AG04450 (cell line): ENCODE results near the gene DDX24. TPM values are rescaled to one million over a fixed set of nuclear protein-coding genes. Genes with fewer than 3 reads are reported as not detected.

Experiments
- CTCF ChIA-PET: fragments of 300-600, 350-600 bp; formaldehyde crosslinking; extraction: SDS; loops from one replicate; lab custom pipeline; 2022; ENCODE audit warnings: antibody characterized with exemption, inconsistent platforms; lab: Charles Lee
- POLR2A ChIA-PET: fragments of 350-600 bp; formaldehyde crosslinking; extraction: SDS; loops from one replicate; lab custom pipeline; 2021; ENCODE audit warnings: antibody characterized with exemption, inconsistent platforms; lab: Yijun Ruan, JAX
- DNase-seq: peaks from one replicate; pipeline ENCODE4 v3.0.0-alpha.2; 2011; ENCODE audit warnings: low read depth, low spot score
- H3K27ac ChIP-seq: one replicate; pipeline ENCODE4 v1.5.1; 2012; ENCODE audit warnings: low read depth, low read length, control low read depth
- H3K27me3 ChIP-seq: one replicate; pipeline ENCODE4 v1.6.0; 2012; ENCODE audit warnings: low read length; ENCODE audit not compliant: control insufficient read depth, insufficient read depth
- H3K4me3 ChIP-seq: 2 replicates; pipeline ENCODE4 v1.5.1; 2011; ENCODE audit warnings: mild to moderate bottlenecking, low read depth, low read length, control low read depth
- H3K9me3 ChIP-seq: 2 replicates; pipeline ENCODE4 v1.5.1; 2012; ENCODE audit warnings: low read length; ENCODE audit not compliant: control insufficient read depth, insufficient read depth
- CTCF ChIP-seq: IDR thresholded peaks from 2 replicates; pipeline ENCODE4 v1.5.1; 2011; ENCODE audit warnings: low read depth, low read length, control low read depth, inconsistent platforms
- polyA plus RNA-seq: library from polyadenylated mRNA; depleted of rRNA; stranded (reverse); fragments of >200 nt; gene quantifications from 2 replicates; pipeline ENCODE4 v1.2.3, GENCODE V29; 2011

Gene DDX24
- polyA plus RNA-seq, 1 experiment, result 159 TPM

GRCh38 chr14:94045101-94045500, 35.9 kb downstream of the DDX24 start:
- POLR2A ChIA-PET, result no interaction called here

GRCh38 chr14:94044476-94045091, 36.4 kb downstream of the DDX24 start:
- POLR2A ChIA-PET, result no interaction called here
- TF ChIP-seq CTCF, result no peak

More at GRCh38 chr14:94045101-94045500, 35.9 kb downstream of the DDX24 start:
- Histone ChIP-seq H3K27ac (no peak overlapping the region), H3K9me3 (no peaks in the 10 kb centered on the region; the same call in 1 of the 2 replicates), H3K27me3 (no peaks in the 10 kb centered on the region), H3K4me3 (no peak overlapping the region)
- TF ChIP-seq CTCF, result no peak
- CTCF ChIA-PET, result interaction anchor here (0.6 to 9.6 kb wide), 3 partner anchors 8 to 87 kb away, joined by 3 to 65 read pairs (median 3); no protein-coding TSS in a partner anchor
- DNase-seq, result no peak

DNA sequence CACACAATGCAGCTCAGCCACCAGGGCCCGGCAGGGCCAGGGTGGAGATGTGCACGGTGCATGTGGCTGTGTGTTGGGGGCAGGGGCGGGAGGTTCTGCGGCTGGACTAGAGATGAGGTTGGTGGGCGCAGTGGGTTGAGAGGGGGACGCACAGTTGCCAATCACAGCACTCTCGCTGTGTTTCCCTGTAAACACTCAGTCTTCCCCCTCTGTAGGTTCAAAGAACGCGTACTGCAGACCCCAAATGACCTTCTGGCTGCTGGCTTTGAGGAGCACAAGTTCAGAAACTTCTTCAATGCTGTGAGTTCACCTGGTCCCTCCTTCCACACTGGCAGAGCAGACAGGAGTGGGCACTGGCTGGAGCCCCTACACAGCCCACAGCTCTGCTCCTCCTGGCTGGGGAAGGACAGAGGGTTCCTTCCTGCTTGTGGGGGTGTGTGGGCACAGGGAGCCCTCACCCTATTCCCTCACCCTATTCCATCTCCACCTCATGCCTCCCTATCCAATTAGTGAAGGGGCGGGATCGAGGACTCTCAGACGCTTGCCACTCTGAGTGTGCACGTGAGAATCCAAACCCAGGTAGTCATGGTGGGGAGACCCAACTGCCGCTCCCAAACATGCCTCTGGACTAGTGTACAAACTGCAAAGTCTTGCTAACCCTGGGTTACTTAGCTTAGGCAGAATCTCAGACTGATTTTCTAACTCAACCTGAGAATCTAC, 37.1 kb downstream of the DDX24 start:
- Histone ChIP-seq H3K27me3 (no peaks in the 10 kb centered on the region), H3K27ac (no peak overlapping the region), H3K9me3 (no peaks in the 10 kb centered on the region; the same call in 1 of the 2 replicates), H3K4me3 (no peak overlapping the region)
- CTCF ChIA-PET, result interaction anchor here (3.0 kb wide), 1 partner anchor 93 kb away, joined by 11 read pairs; no protein-coding TSS in a partner anchor
- no peak for DNase-seq
- TF ChIP-seq CTCF, result no peak
- POLR2A ChIA-PET, result no interaction called here

More at GRCh38 chr14:94044476-94045091, 36.4 kb downstream of the DDX24 start:
- no peak overlapping the region for H3K4me3 ChIP-seq
- H3K9me3 ChIP-seq, result no peaks in the 10 kb centered on the region; the same call in 1 of the 2 replicates
- DNase-seq, result no peak
- no peak overlapping the region for H3K27ac ChIP-seq
- H3K27me3 ChIP-seq, result no peaks in the 10 kb centered on the region
- CTCF ChIA-PET, result interaction anchor here (0.6 to 9.6 kb wide), 3 partner anchors 8 to 88 kb away, joined by 3 to 65 read pairs (median 3); no protein-coding TSS in a partner anchor

DNA sequence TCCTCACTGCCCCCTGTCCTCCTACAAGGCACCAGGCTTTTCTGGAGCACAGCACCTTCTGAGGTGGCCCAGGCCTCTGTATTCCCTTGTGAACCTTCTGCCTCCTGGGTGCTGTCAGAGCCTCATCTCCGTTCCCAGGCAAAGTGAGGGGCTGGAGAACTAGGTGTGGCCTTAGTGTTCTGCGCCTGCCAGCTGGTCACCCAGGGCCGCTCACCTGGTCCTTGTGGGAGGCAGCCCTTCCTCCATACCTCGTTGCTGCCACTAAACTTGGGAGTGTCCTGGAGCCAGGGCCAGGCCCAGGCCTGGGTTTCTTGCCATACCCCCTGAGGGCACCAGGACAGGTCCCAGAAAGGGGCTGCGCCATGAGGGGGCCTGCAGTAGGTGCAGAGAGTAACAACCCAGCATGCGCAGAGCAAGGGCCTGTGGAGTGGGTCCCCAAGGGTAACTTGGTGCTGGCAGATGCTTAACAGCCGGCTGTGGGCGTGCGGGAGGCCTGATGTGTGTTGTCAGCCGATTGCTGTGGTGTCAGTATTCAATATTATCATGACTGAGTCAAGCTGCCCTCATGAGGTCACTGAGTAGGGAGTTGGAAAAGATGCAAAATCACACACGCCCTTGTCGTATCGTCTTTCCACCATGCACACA, 37.8 kb downstream of the DDX24 start:
- no peaks in the 10 kb centered on the region; the same call in 1 of the 2 replicates for H3K9me3 ChIP-seq
- H3K27me3 ChIP-seq, result no peaks in the 10 kb centered on the region
- no peak overlapping the region for H3K4me3 ChIP-seq
- no peak overlapping the region for H3K27ac ChIP-seq
- POLR2A ChIA-PET, result no interaction called here
- TF ChIP-seq CTCF, result no peak
- CTCF ChIA-PET, result interaction anchor here (1.0 to 3.0 kb wide), 2 partner anchors 93 to 137 kb away, joined by 3 to 11 read pairs; no protein-coding TSS in a partner anchor
- no peak for DNase-seq
